K562 (cell line): ENCODE data around the gene CEL. TPM values are rescaled to one million over a fixed set of nuclear protein-coding genes. Genes with fewer than 3 reads are reported as not detected.

Source experiments
- ATAC-seq: fragments of 200-7000 bp; cut with Tn5 transposase; 3 replicates; pipeline ENCODE4 v1.9.1; 2020; ENCODE audit warnings: moderate library complexity
- BruUV-seq: library from RNA; stranded (reverse); fragments of 400-500 nt; replicated peaks from 2 replicates; lab custom pipeline; 2021; lab: Mats Ljungman, UMichigan
- CTCF ChIA-PET: fragments of 300-600 bp; formaldehyde crosslinking; extraction: SDS; loops from one replicate; lab custom pipeline; 2021; ENCODE audit warnings: low intra/inter-chr PET ratio; lab: Yijun Ruan, JAX
- POLR2A ChIA-PET: fragments of 300-600, 350-650 bp; sonication (Branson Sonifier 250); formaldehyde crosslinking; extraction: SDS; loops from one replicate; lab custom pipeline; 2021; ENCODE audit warnings: antibody characterized with exemption, inconsistent platforms; lab: Yijun Ruan, JAX
- DNase-seq, 4 experiments: peaks; one replicate each; pipeline versions ENCODE4 v3.0.0 to v3.0.0-alpha.2; 2011 to 2018; ENCODE audit warnings: low spot score in 3 of 4, mixed read lengths in 3 of 4; ENCODE audit errors: extremely low read depth in 1 of 4
- FAIRE-seq: peaks from 2 replicates; lab custom pipeline; 2011; peaks lifted over from hg19 to GRCh38; lab: Jason Lieb, UNC
- H2AFZ ChIP-seq: 2 replicates; pipeline ENCODE4 v1.6.0; 2011; ENCODE audit warnings: low read depth, low read length, control low read depth, inconsistent platforms
- H3K27ac ChIP-seq: fragments of 200-600 bp; 3 replicates; pipeline ENCODE4 v1.8.0; 2011; ENCODE audit warnings: low read depth, mild to moderate bottlenecking, control low read depth, inconsistent platforms, low read length, moderate library complexity, mixed read lengths; ENCODE audit errors: extremely low read depth
- H3K27me3 ChIP-seq, 2 experiments: fragments of 300-600 bp in 1 of 2; 2 replicates in 1 of 2; 3 replicates in 1 of 2; pipeline versions ENCODE4 v1.6.0 to v1.8.0; 2011; ENCODE audit warnings: inconsistent platforms in 2 of 2, low read length in 2 of 2, mild to moderate bottlenecking in 1 of 2, mixed read lengths in 1 of 2, moderate library complexity in 1 of 2; ENCODE audit not compliant: control insufficient read depth in 2 of 2, insufficient read depth in 2 of 2
- H3K36me3 ChIP-seq: fragments of 300-600 bp; 3 replicates; pipeline ENCODE4 v1.8.0; 2011; ENCODE audit warnings: mild to moderate bottlenecking, low read length, inconsistent platforms; ENCODE audit not compliant: control insufficient read depth, insufficient read depth
- H3K4me1 ChIP-seq, 2 experiments: fragments of 200-600 bp in 1 of 2; replicated peaks in 1 of 2; 2 replicates in 1 of 2; 3 replicates in 1 of 2; pipeline versions ENCODE4 v1.5.1 to v1.8.0; 2011; ENCODE audit warnings: inconsistent platforms in 2 of 2, low read length in 2 of 2, mild to moderate bottlenecking in 1 of 2, mixed read lengths in 1 of 2, moderate library complexity in 1 of 2; ENCODE audit not compliant: control insufficient read depth in 2 of 2, insufficient read depth in 2 of 2
- H3K4me2 ChIP-seq: 2 replicates; pipeline ENCODE4 v1.6.1; 2011; ENCODE audit warnings: low read length, control low read depth, inconsistent platforms, mixed read lengths; ENCODE audit not compliant: insufficient read depth
- H3K4me3 ChIP-seq: fragments of 200-600 bp; sonication (generic), shearing (Covaris generic); 2 replicates; pipeline ENCODE4 v1.5.1; 2016; ENCODE audit warnings: control low read depth, inconsistent platforms
- H3K79me2 ChIP-seq: fragments of 200-600 bp; 3 replicates; pipeline ENCODE4 v1.8.0; 2011; ENCODE audit warnings: low read length, inconsistent platforms; ENCODE audit not compliant: control insufficient read depth, insufficient read depth
- H3K9ac ChIP-seq, 2 experiments: 2 replicates each; pipeline versions ENCODE4 v1.6.0 to v1.6.1; 2011; ENCODE audit warnings: low read depth in 2 of 2, low read length in 2 of 2, control low read depth in 1 of 2, inconsistent platforms in 1 of 2, mild to moderate bottlenecking in 1 of 2, mixed read lengths in 1 of 2; ENCODE audit not compliant: insufficient read depth in 1 of 2
- H3K9me1 ChIP-seq: one replicate; pipeline ENCODE4 v1.6.0; 2011; ENCODE audit warnings: inconsistent platforms, mild to moderate bottlenecking, low read length, moderate library complexity; ENCODE audit not compliant: control insufficient read depth, insufficient read depth
- H3K9me3 ChIP-seq: replicated peaks from 2 replicates; pipeline ENCODE4 v1.5.1; 2011; ENCODE audit warnings: low read depth, low read length, inconsistent platforms; ENCODE audit not compliant: control insufficient read depth, insufficient read depth
- H4K20me1 ChIP-seq: replicated peaks from 2 replicates; pipeline ENCODE4 v1.6.1; 2011; ENCODE audit warnings: low read length, inconsistent platforms, mixed read lengths; ENCODE audit not compliant: control insufficient read depth, insufficient read depth
- HNRNPLL ChIP-seq: fragments of 200-400 bp; formaldehyde crosslinking; IDR thresholded peaks from 2 replicates; pipeline ENCODE4 v1.6.1; 2017; ENCODE audit warnings: low read length, low read depth, mild to moderate bottlenecking; ENCODE audit not compliant: poor library complexity, severe bottlenecking
- KDM4B ChIP-seq, 2 experiments: fragments of 450-650 bp in 1 of 2; sonication (generic) in 1 of 2; IDR thresholded peaks; 2 replicates each; pipeline ENCODE4 v1.6.1; 2016 to 2017; ENCODE audit warnings: borderline replicate concordance in 2 of 2, antibody characterized with exemption in 1 of 2, low read depth in 1 of 2, mild to moderate bottlenecking in 1 of 2
- MYNN ChIP-seq, 2 experiments: sonication (generic); formaldehyde crosslinking in 1 of 2; IDR thresholded peaks; 2 replicates each; pipeline versions ENCODE4 v1.5.0 to v1.6.1; 2016 to 2020; ENCODE audit warnings: antibody characterized with exemption in 1 of 2, missing genetic modification reagents in 1 of 2
- PTBP1 ChIP-seq: fragments of 200-400 bp; formaldehyde crosslinking; IDR thresholded peaks from 2 replicates; pipeline ENCODE4 v1.6.1; 2017; ENCODE audit warnings: low read depth, low read length
- RB1 ChIP-seq: fragments of 450-650 bp; IDR thresholded peaks from 2 replicates; pipeline ENCODE4 v1.6.1; 2017; ENCODE audit warnings: low read depth, mild to moderate bottlenecking
- RFX5 ChIP-seq: IDR thresholded peaks from 2 replicates; pipeline ENCODE4 v1.6.1; 2011; ENCODE audit warnings: low read depth, mild to moderate bottlenecking, improper control_type of control experiment, low read length
- ZBTB7A ChIP-seq: IDR thresholded peaks from 2 replicates; pipeline ENCODE4 v1.6.1; 2011; ENCODE audit warnings: low read depth, mild to moderate bottlenecking, low read length, moderate library complexity, borderline replicate concordance; ENCODE audit not compliant: control insufficient read depth
- ZFP1 ChIP-seq: fragments of 450-650 bp; formaldehyde crosslinking; IDR thresholded peaks from 2 replicates; pipeline ENCODE4 v1.4.0; 2020; ENCODE audit warnings: mild to moderate bottlenecking, mixed read lengths
- ZKSCAN1 ChIP-seq: fragments of 150-350 bp; IDR thresholded peaks from 2 replicates; pipeline ENCODE4 v1.6.1; 2016; ENCODE audit warnings: low read depth, low read length
- ZNF263 ChIP-seq: sonication (generic); formaldehyde crosslinking; IDR thresholded peaks from 2 replicates; pipeline ENCODE4 v1.8.0; 2022; ENCODE audit warnings: mild to moderate bottlenecking, missing genetic modification reagents, borderline replicate concordance
- WGBS: fragments of 100-300 bp; shearing (Covaris generic); methylation state at CpG from one replicate; pipeline ENCODE4 v1.1.6; 2016; ENCODE audit warnings: low coverage, mixed read lengths; ENCODE audit not compliant: insufficient coverage; ENCODE audit errors: missing lambda C conversion rate; 5-methylcytosine and 5-hydroxymethylcytosine counted together
- in situ Hi-C: fragments of 300-500 bp; cut with MboI; formaldehyde crosslinking; loops from 4 replicates; pipeline ENCODE4 v1.15.0; 2018; ENCODE audit warnings: inconsistent platforms, mixed read lengths
- intact Hi-C: fragments of 100-400 bp; cut with micrococcal nuclease; formaldehyde crosslinking; loops from 2 replicates; pipeline ENCODE4 v1.14.2; 2022
- polyA plus RNA-seq, 8 experiments: library from polyadenylated mRNA; depleted of rRNA in 4 of 8; stranded (reverse) in 5 of 8; unstranded in 3 of 8; fragments of >200 nt; fragmentation: Nextera tagmentation in 2 of 8; fragmentation: Illumina TruSeq in 1 of 8; extraction: Ambion mirVana in 2 of 8; extraction: Trizol in 1 of 8; gene quantifications; 2 replicates each; pipeline versions ENCODE4 v1.2.1 to v1.2.3, GENCODE V29; 2011 to 2014; ENCODE audit warnings: inconsistent platforms in 1 of 8, missing spikeins in 1 of 8
- total RNA-seq, 7 experiments: library from RNA; depleted of rRNA in 6 of 7; stranded (reverse); fragments of >200 nt in 6 of 7; fragmentation: Illumina TruSeq in 2 of 7; extraction: Trizol in 2 of 7; gene quantifications; 2 replicates each; pipeline versions ENCODE4 v1.2.1 to v1.2.3, GENCODE V29; 2011 to 2021; ENCODE audit warnings: low replicate concordance in 1 of 7
- TF ChIP-seq, protein P1 (sequence below): IDR thresholded peaks from 2 replicates; pipeline ENCODE4 v1.6.1; 2011; ENCODE audit not compliant: insufficient read length; ENCODE audit errors: extremely low read depth
- TF ChIP-seq, protein P2 (sequence below): sonication (generic); formaldehyde crosslinking; IDR thresholded peaks from 2 replicates; pipeline ENCODE4 v1.8.1; 2022; ENCODE audit warnings: missing genetic modification reagents

The CEL gene
- total and polyA plus RNA-seq, 9 of the 15 experiments (the other 6 are each of a cell fraction or from before 2014, with no cell fraction given) = 0.09 to 3.0 (median 0.51) TPM; not detected in 2

DNA sequence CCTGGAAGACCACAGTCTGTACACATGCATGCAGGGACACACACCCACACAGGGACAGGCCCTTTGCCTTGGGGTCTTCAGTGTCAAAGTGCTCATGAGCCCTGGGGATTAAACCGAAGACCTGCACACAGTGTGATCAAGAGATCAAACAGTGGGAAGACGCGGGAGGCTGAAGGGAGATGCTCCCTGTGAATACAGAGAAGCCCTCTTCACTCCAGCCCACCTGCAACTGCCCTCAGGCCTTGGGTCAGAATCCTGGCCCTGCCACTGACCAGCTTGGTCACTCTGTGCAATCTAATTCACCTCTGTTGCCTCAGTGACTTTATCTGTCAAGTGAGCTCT lies 56.4 kb downstream of the CEL start:
- Histone ChIP-seq H2AFZ (no peak overlapping the region), H3K9ac (peak overlapping the region in 1 of 2 experiments; percentile 65; a peak in 2 of 4 replicates), H3K4me1 (peaks cover 52 to 97% of the 10 kb centered on the region in 2 experiments), H3K9me3 (no peaks in the 10 kb centered on the region), H3K27ac (no peak overlapping the region), H3K9me1 (no peaks in the 10 kb centered on the region), H3K4me3 (no peak overlapping the region), H4K20me1 (peaks cover 20% of the 10 kb centered on the region), H3K36me3 (peaks cover 17% of the 10 kb centered on the region; the same call in 2 of the 3 replicates), H3K79me2 (peaks cover 90% of the 10 kb centered on the region)
- CTCF ChIA-PET = no interaction called here
- intact Hi-C loops (no loop called here), in situ Hi-C loops (no loop called here)
- no peak for DNase-seq
- FAIRE-seq = peak; percentile 26
- WGBS = 58% methylated on average over 3 of the region's 3 CpGs
- ATAC-seq = no peak
- 0 out of 2 replicates have a peak, but pooled peaks have one; percentile 17 for TF ChIP-seq ZBTB7A
- no peak for TF ChIP-seq HNRNPLL
- TF ChIP-seq, all 486 proteins: peak for 1
- POLR2A ChIA-PET = interaction anchor here (1.0 to 2.8 kb wide), 3 partner anchors 9 to 14 kb away, joined by 3 to 12 read pairs (median 4); no protein-coding TSS in a partner anchor
- BruUV-seq = no TSS peak
- no peak overlapping the region for H3K4me2 ChIP-seq
- no peaks in the 10 kb centered on the region for H3K27me3 ChIP-seq

DNA sequence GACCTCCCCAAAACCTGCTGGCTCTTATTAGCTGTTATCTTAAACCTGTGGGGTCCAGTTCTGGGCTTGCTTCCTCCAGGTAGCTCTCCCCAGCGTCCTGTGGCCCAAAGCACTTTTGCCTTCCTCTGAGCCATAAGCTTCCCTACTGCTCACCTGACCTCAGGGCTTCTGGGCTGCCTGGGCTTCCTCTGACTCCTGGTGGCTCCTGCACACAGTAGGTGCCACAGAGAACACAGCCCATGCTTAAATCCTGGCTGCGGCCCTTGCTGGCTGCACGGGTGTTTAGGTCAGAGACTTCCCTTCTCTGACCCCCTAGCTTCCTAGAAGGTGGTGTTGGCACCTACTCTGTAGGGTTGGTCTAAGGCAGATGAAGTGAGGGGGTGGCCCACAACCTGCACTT lies 56.8 kb downstream of the CEL start:
- WGBS = 87% methylated on average over 3 of the region's 3 CpGs
- H3K4me1 ChIP-seq = peaks cover 54 to 95% of the 10 kb centered on the region in 2 experiments
- BruUV-seq = no TSS peak
- FAIRE-seq (no peak), ATAC-seq (no peak), DNase-seq (no peak)
- no peaks in the 10 kb centered on the region for H3K9me1 ChIP-seq
- H3K36me3 ChIP-seq = peaks cover 17% of the 10 kb centered on the region; the same call in 2 of the 3 replicates
- in situ Hi-C loops (no loop called here), intact Hi-C loops (no loop called here)
- H3K27me3 ChIP-seq = no peaks in the 10 kb centered on the region
- POLR2A ChIA-PET = interaction anchor here (0.7 to 2.8 kb wide), 4 partner anchors 10 to 244 kb away, joined by 3 to 12 read pairs (median 3); no protein-coding TSS in a partner anchor
- CTCF ChIA-PET = no interaction called here
- no peaks in the 10 kb centered on the region for H3K9me3 ChIP-seq
- no peak overlapping the region for H2AFZ ChIP-seq
- H3K79me2 ChIP-seq = peaks cover 86% of the 10 kb centered on the region
- H3K4me2 ChIP-seq = no peak overlapping the region
- peak overlapping the region in 1 of 2 experiments; percentile 94; a peak in 2 of 4 replicates for H3K9ac ChIP-seq
- H3K27ac ChIP-seq = peak overlapping the region; percentile 18; the same call in 1 of the 3 replicates
- H3K4me3 ChIP-seq = no peak overlapping the region
- TF ChIP-seq RB1 (no peak), ZKSCAN1 (peak; percentile 85), KDM4B (IDR thresholded peaks at IDR 0.05; ENCODE audit: borderline replicate concordance in 2 of 2, low read depth in 1 of 2) (no peak), ZFP1 (CRISPR knock-in tag) (no peak), ZNF263 (0 out of 2 replicates have a peak, but pooled peaks have one; percentile 14), PTBP1 (no peak), RFX5 (no peak), MYNN (IDR thresholded peaks at IDR 0.05) (no peak), MYNN (CRISPR knock-in tag; IDR thresholded peaks at IDR 0.05) (no peak)
- TF ChIP-seq, protein P1, sequence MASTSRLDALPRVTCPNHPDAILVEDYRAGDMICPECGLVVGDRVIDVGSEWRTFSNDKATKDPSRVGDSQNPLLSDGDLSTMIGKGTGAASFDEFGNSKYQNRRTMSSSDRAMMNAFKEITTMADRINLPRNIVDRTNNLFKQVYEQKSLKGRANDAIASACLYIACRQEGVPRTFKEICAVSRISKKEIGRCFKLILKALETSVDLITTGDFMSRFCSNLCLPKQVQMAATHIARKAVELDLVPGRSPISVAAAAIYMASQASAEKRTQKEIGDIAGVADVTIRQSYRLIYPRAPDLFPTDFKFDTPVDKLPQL = no peak
- TF ChIP-seq, protein P2, sequence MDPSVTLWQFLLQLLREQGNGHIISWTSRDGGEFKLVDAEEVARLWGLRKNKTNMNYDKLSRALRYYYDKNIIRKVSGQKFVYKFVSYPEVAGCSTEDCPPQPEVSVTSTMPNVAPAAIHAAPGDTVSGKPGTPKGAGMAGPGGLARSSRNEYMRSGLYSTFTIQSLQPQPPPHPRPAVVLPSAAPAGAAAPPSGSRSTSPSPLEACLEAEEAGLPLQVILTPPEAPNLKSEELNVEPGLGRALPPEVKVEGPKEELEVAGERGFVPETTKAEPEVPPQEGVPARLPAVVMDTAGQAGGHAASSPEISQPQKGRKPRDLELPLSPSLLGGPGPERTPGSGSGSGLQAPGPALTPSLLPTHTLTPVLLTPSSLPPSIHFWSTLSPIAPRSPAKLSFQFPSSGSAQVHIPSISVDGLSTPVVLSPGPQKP = no peak
- peaks cover 20% of the 10 kb centered on the region for H4K20me1 ChIP-seq
